Thoracic aorta (tissue), 2 donors: ENCODE results near the gene PTGIS. TPM values are rescaled to one million over a fixed set of nuclear protein-coding genes. Genes with fewer than 3 reads are reported as not detected.
A peak's percentile ranks its signal among the peaks of the same experiment; 100 is the strongest.

Experiments used
- ATAC-seq: fragments of 150-250 bp; one replicate; pipeline ENCODE4 v1.8.0; 2017; ENCODE audit warnings: low read depth; ENCODE audit not compliant: insufficient number of reproducible peaks, low FRiP score
- DNase-seq: peaks from one replicate; pipeline ENCODE4 v3.0.0-alpha.2; 2020; ENCODE audit warnings: low spot score
- H3K27ac ChIP-seq, 2 donors: fragments of 200-600 bp; sonication (generic); 1 replicate in 1 of 2; 2 replicates in 1 of 2; pipeline ENCODE4 v1.5.1; 2016; ENCODE audit warnings: mild to moderate bottlenecking in 2 of 2, moderate library complexity in 2 of 2
- H3K27me3 ChIP-seq: fragments of 200-600 bp; sonication (generic); replicated peaks from 2 replicates; pipeline ENCODE4 v1.6.0; 2016; ENCODE audit warnings: mild to moderate bottlenecking; ENCODE audit not compliant: insufficient read depth
- H3K36me3 ChIP-seq: fragments of 200-600 bp; sonication (generic); one replicate; pipeline ENCODE4 v1.5.1; 2016
- H3K4me1 ChIP-seq, 2 donors: fragments of 200-600 bp; sonication (generic); 1 replicate in 1 of 2; 2 replicates in 1 of 2; pipeline versions ENCODE4 v1.5.1 to v1.6.0; 2016; ENCODE audit warnings: low read depth in 2 of 2, mild to moderate bottlenecking in 1 of 2; ENCODE audit not compliant: control insufficient read depth in 1 of 2
- H3K4me3 ChIP-seq: fragments of 200-600 bp; sonication (generic); 2 replicates; pipeline ENCODE4 v1.5.1; 2016; ENCODE audit warnings: mild to moderate bottlenecking
- H3K9me3 ChIP-seq: fragments of 200-600 bp; sonication (generic); 2 replicates; pipeline ENCODE4 v1.5.1; 2016
- total RNA-seq, 2 donors: library from RNA; depleted of rRNA; stranded (reverse); fragments of >200 nt; gene quantifications; one replicate each; pipeline versions ENCODE4 v1.1.0 to v1.2.3, GENCODE V29; 2016
- TF ChIP-seq, protein P1 (sequence below): fragments of 200-600 bp; sonication (generic); IDR thresholded peaks from one replicate; pipeline ENCODE4 v1.5.1; 2019; ENCODE audit warnings: antibody characterized with exemption

The PTGIS gene
- total RNA-seq, 2 donors from 2014 or later: 397 to 465 TPM

- no peak for DNase-seq
- Histone ChIP-seq H3K9me3 (no peaks in the 10 kb centered on the region), H3K4me3 (no peak overlapping the region), H3K27me3 (no peaks in the 10 kb centered on the region), H3K4me1 (peaks cover 10 to 42% of the 10 kb centered on the region in 2 donors), H3K36me3 (no peaks in the 10 kb centered on the region), H3K27ac (no peak overlapping the region)
- ATAC-seq: no peak
- TF ChIP-seq, protein P1, sequence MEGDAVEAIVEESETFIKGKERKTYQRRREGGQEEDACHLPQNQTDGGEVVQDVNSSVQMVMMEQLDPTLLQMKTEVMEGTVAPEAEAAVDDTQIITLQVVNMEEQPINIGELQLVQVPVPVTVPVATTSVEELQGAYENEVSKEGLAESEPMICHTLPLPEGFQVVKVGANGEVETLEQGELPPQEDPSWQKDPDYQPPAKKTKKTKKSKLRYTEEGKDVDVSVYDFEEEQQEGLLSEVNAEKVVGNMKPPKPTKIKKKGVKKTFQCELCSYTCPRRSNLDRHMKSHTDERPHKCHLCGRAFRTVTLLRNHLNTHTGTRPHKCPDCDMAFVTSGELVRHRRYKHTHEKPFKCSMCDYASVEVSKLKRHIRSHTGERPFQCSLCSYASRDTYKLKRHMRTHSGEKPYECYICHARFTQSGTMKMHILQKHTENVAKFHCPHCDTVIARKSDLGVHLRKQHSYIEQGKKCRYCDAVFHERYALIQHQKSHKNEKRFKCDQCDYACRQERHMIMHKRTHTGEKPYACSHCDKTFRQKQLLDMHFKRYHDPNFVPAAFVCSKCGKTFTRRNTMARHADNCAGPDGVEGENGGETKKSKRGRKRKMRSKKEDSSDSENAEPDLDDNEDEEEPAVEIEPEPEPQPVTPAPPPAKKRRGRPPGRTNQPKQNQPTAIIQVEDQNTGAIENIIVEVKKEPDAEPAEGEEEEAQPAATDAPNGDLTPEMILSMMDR: no peak
Measured at GRCh38 chr20:49597825-49598395, 30.0 kb upstream of the PTGIS start.

DNA sequence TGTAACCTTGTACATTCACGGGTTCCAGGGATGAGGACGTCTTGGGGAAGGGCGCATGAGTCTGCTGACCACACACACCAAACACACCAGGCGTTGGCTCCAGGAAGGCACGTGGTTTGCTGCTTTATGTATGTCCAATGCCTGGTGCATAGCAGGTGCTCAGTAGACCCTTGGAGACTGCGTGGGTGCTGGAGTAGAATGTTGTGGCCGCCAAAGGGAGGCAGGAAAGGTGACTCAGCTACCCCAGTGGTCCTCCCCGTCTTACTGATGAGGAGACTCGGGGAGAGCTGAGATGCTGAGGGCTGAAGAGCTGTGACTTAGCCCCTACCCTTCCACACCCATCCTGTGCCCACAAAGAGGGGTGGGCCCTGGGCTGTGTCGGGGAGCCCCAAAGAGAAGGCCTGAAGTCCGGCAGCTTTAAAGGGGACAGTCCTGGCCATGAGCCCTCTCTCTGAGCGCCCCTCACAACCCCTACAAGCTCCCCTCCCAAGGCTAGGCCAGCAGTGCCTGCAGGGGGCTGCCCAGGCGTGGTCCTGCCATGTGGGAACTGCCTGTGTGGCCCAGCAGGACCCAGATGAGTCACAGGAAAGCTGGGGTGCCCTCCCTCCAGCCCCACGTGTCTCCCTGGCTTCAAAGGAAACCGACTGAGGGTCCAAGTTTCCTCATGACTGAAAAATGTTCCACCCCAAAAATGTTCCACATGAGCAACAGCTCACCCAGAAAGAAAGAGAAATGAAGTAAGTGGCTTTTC lies 28.0 kb upstream of the PTGIS start:
- Histone ChIP-seq H3K9me3 (no peaks in the 10 kb centered on the region), H3K27ac (peak overlapping the region; percentile 91 to 94), H3K36me3 (no peaks in the 10 kb centered on the region), H3K27me3 (no peaks in the 10 kb centered on the region), H3K4me1 (peaks cover 13 to 52% of the 10 kb centered on the region in 2 donors), H3K4me3 (no peak overlapping the region)
- TF ChIP-seq, protein P1: no peak
- DNase-seq: no peak
- peak; percentile 19 for ATAC-seq

GRCh38 chr20:49595346-49595745 lies 27.4 kb upstream of the PTGIS start:
- no peaks in the 10 kb centered on the region for H3K27me3 ChIP-seq
- no peak for ATAC-seq
- no peak for DNase-seq
- H3K4me1 ChIP-seq: peaks cover 14 to 58% of the 10 kb centered on the region in 2 donors
- H3K9me3 ChIP-seq: no peaks in the 10 kb centered on the region
- H3K27ac ChIP-seq: peak overlapping the region; percentile 91 to 94
- TF ChIP-seq, protein P1: no peak
- H3K36me3 ChIP-seq: no peaks in the 10 kb centered on the region
- H3K4me3 ChIP-seq: no peak overlapping the region

DNA sequence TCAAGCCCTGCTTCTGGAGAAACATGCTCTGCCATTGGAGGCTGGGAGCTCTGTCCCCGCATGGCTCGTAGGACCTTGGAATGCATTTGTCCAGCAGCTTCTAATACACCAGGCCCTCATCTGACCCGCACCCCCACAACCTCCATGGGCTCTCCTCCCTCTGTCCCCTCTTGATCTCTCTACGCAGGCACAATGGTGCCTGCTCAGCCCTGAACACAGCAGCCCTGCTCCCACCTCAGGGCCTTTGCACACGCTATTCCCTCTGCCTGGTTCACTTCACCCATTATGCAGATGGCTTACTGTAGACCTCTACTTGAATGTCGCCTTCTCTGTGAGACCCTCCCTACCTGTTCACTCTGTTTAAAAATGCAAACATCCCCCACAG lies 27.0 kb upstream of the PTGIS start:
- H3K9me3 ChIP-seq: no peaks in the 10 kb centered on the region
- ATAC-seq (no peak), DNase-seq (no peak)
- H3K27ac ChIP-seq: peak overlapping the region; percentile 91 to 94
- TF ChIP-seq, protein P1: no peak
- H3K36me3 ChIP-seq: no peaks in the 10 kb centered on the region
- H3K4me3 ChIP-seq: no peak overlapping the region
- H3K27me3 ChIP-seq: no peaks in the 10 kb centered on the region
- peaks cover 14 to 62% of the 10 kb centered on the region in 2 donors for H3K4me1 ChIP-seq

DNA sequence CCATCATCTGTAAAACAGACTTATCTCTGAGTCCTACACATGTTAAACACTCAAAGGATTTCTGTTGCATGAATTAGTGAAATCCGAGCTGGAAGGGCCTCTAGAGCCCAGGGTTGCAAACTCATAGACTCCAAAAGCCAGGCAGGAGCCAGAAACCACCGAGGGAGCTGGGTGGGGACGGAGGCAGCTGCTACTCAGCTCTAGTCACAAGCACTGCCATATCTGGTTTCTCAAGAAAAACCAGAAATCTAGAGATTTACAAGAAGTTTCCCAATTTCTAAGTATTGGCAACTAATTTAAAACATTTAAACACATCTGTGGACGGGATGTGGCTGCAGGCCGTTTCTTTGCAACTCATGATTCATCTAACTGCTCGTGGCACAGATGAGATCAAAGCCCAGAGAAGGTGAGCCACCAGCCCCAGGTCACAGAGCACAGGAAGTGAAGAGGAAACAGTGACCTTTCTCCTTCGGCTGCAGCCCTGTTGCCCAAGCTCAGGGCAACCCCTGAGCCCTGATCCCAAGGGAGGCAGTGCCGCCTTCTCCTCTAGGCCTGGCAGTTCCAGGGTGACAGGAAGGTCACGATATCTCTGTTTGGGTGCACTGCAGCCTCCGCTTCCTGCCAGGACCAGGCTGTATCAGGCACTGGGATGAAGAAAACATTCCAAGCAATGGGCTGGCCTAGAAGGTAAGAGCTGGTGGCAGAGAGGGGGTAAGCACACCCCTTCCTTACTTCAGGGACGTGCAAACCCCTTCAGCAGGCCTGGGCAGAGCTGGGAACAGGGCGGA lies 26.4 kb upstream of the PTGIS start:
- no peaks in the 10 kb centered on the region for H3K36me3 ChIP-seq
- peaks cover 14 to 68% of the 10 kb centered on the region in 2 donors for H3K4me1 ChIP-seq
- no peak overlapping the region for H3K4me3 ChIP-seq
- H3K27me3 ChIP-seq: no peaks in the 10 kb centered on the region
- DNase-seq: no peak
- no peaks in the 10 kb centered on the region for H3K9me3 ChIP-seq
- TF ChIP-seq, protein P1: no peak
- no peak for ATAC-seq
- peak overlapping the region; percentile 91 to 94 for H3K27ac ChIP-seq
